ENCODE data around the gene CLNK.

GRCh38 chr4:10729366-10729765 lies 44.8 kb upstream of the CLNK start:
- TF ChIP-seq, protein P1, sequence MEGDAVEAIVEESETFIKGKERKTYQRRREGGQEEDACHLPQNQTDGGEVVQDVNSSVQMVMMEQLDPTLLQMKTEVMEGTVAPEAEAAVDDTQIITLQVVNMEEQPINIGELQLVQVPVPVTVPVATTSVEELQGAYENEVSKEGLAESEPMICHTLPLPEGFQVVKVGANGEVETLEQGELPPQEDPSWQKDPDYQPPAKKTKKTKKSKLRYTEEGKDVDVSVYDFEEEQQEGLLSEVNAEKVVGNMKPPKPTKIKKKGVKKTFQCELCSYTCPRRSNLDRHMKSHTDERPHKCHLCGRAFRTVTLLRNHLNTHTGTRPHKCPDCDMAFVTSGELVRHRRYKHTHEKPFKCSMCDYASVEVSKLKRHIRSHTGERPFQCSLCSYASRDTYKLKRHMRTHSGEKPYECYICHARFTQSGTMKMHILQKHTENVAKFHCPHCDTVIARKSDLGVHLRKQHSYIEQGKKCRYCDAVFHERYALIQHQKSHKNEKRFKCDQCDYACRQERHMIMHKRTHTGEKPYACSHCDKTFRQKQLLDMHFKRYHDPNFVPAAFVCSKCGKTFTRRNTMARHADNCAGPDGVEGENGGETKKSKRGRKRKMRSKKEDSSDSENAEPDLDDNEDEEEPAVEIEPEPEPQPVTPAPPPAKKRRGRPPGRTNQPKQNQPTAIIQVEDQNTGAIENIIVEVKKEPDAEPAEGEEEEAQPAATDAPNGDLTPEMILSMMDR (IDR thresholded peaks at IDR 0.05): no peak
- TF ChIP-seq POLR2A (IDR thresholded peaks at IDR 0.05): no peak
